ENCODE data around the gene HS6ST2. TPM values are rescaled to one million over a fixed set of nuclear protein-coding genes. Genes with fewer than 3 reads are reported as not detected.

HS6ST2 gene
- total RNA-seq, 4 donors from 2014 or later = 0.22 to 0.34 (median 0.33) TPM; not detected in 1

- no peak for TF ChIP-seq CTCF (IDR thresholded peaks at IDR 0.05; ENCODE audit: low read depth)
These were observed 373.5 kb downstream of the HS6ST2 start for GRCh38 chrX:132584936-132585335.

GRCh38 chrX:132576939-132577338 lies 381.5 kb downstream of the HS6ST2 start:
- TF ChIP-seq CTCF (IDR thresholded peaks at IDR 0.05; ENCODE audit: low read depth) = no peak

Small RNA genes lying within 50 kb of the gene (small RNA-seq; reads per million reads assigned to genes)
- not detected for gene RNU6-98P
- gene Z82205.1 = not detected

Other genes starting within 250 kb of the HS6ST2 start
- not detected for gene USP26, start 138.5 kb upstream of the HS6ST2 start, total RNA-seq

Data from subcutaneous adipose tissue (tissue), 4 donors.